GM21717 (cell line): Measurements from ENCODE around the gene MRPL43.
A peak's percentile ranks its signal among the peaks of the same experiment; 100 is the strongest.
"Not testable (repeated sequence)": the region's sequence is repeated elsewhere in the genome, so short reads cannot be mapped to it uniquely, and the experiment has no call there.

Source experiments
- ATAC-seq: cut with Tn5 transposase; IDR thresholded peaks from one replicate; pipeline ENCODE4 v1.9.1; 2021; ENCODE audit warnings: mild to moderate bottlenecking, moderate library complexity; ENCODE audit not compliant: unreplicated experiment

Gene MRPL43

GRCh38 chr10:100986952-100987684, at the start of gene MRPL43, which contains the start of gene TWNK:
Gene MRPL43 (minus strand): TSS chr10:100987497. CDS start chr10:100987443, 54 bp downstream.
Gene TWNK (plus strand): TSS chr10:100987543. CDS start chr10:100988211, 668 bp downstream.
- ATAC-seq = peak; percentile 75

- no peak for ATAC-seq
Observed at GRCh38 chr10:101036726-101037125, 49.4 kb upstream of the MRPL43 start.

- no peak for ATAC-seq
Observed at GRCh38 chr10:101035916-101036702, 48.8 kb upstream of the MRPL43 start.

- no peak for ATAC-seq
Observed at GRCh38 chr10:101035314-101035713, 48.0 kb upstream of the MRPL43 start.

- not testable (repeated sequence) for ATAC-seq
Observed at GRCh38 chr10:101034404-101034803, 47.1 kb upstream of the MRPL43 start.

- no peak for ATAC-seq
Observed at GRCh38 chr10:101033276-101033675, 46.0 kb upstream of the MRPL43 start.

GRCh38 chr10:101032637-101033224, 45.4 kb upstream of the MRPL43 start:
- no peak for ATAC-seq

- no peak for ATAC-seq
Observed at GRCh38 chr10:101031796-101032636, 44.7 kb upstream of the MRPL43 start.

- ATAC-seq = peak; percentile 88
Observed at GRCh38 chr10:101031128-101031795, 44.0 kb upstream of the MRPL43 start, which contains the start of the genes PDZD7 and SFXN3. Gene PDZD7 (minus strand): TSS chr10:101031129. CDS start chr10:101030219, 910 bp downstream. Gene SFXN3 (plus strand): TSS chr10:101031234. CDS start chr10:101034695, 3,461 bp downstream.

- ATAC-seq = no peak
Observed at GRCh38 chr10:101030496-101031127, 43.3 kb upstream of the MRPL43 start.

GRCh38 chr10:101029520-101030295, 42.4 kb upstream of the MRPL43 start:
- no peak for ATAC-seq

- ATAC-seq = no peak
Observed at GRCh38 chr10:101028446-101029337, 41.4 kb upstream of the MRPL43 start.

- ATAC-seq = no peak
Observed at GRCh38 chr10:101027106-101027720, 39.9 kb upstream of the MRPL43 start.

- no peak for ATAC-seq
Observed at GRCh38 chr10:101022967-101023705, 35.8 kb upstream of the MRPL43 start.

- no peak for ATAC-seq
Observed at GRCh38 chr10:101021692-101022251, 34.5 kb upstream of the MRPL43 start.

- ATAC-seq = no peak
Observed at GRCh38 chr10:101021239-101021638, 33.9 kb upstream of the MRPL43 start.
